ENCODE data around the gene DNAJB8.

GRCh38 chr3:128456776-128457715 is 9.6 kb downstream of the DNAJB8 start:
- TF ChIP-seq CTCF (IDR thresholded peaks at IDR 0.05) = no peak
- no peak for TF ChIP-seq EP300 (IDR thresholded peaks at IDR 0.05)
- no peak for TF ChIP-seq POLR2A (IDR thresholded peaks at IDR 0.05)
